H1 (cell line): Measurements from ENCODE around the gene MACROD2. TPM values are rescaled to one million over a fixed set of nuclear protein-coding genes. Genes with fewer than 3 reads are reported as not detected.

Source experiments
- ATF3 ChIP-seq: IDR thresholded peaks from 2 replicates; pipeline ENCODE4 v1.6.1; 2011; ENCODE audit warnings: low read depth, mild to moderate bottlenecking, low read length; ENCODE audit not compliant: insufficient read depth
- CHD7 ChIP-seq: fragments of 300-600 bp; sonication (generic); IDR thresholded peaks from 2 replicates; pipeline ENCODE4 v1.7.1; 2012; ENCODE audit warnings: low read length, moderate library complexity, mild to moderate bottlenecking, inconsistent platforms; ENCODE audit not compliant: insufficient replicate concordance
- FOSL1 ChIP-seq: IDR thresholded peaks from 2 replicates; pipeline ENCODE4 v1.6.1; 2011; ENCODE audit warnings: mild to moderate bottlenecking, low read depth, low read length, moderate library complexity; ENCODE audit not compliant: insufficient read depth
- GTF2F1 ChIP-seq: IDR thresholded peaks from 2 replicates; pipeline ENCODE4 v1.6.1; 2012; ENCODE audit warnings: low read depth, low read length, improper control_type of control experiment, borderline replicate concordance
- KDM5A ChIP-seq: fragments of 200-600 bp; IDR thresholded peaks from 2 replicates; pipeline ENCODE4 v1.7.1; 2012; ENCODE audit warnings: mild to moderate bottlenecking, low read length, inconsistent platforms, mixed read lengths
- MAFK ChIP-seq: IDR thresholded peaks from 2 replicates; pipeline ENCODE4 v1.6.1; 2012; ENCODE audit warnings: low read depth, mild to moderate bottlenecking, improper control_type of control experiment, low read length
- NRF1 ChIP-seq: IDR thresholded peaks from 2 replicates; pipeline ENCODE4 v1.6.1; 2011; ENCODE audit warnings: mild to moderate bottlenecking, low read depth, low read length, improper control_type of control experiment
- SIX5 ChIP-seq: IDR thresholded peaks from 2 replicates; pipeline ENCODE4 v1.6.1; 2011; ENCODE audit warnings: mild to moderate bottlenecking, low read depth, low read length
- USF2 ChIP-seq: IDR thresholded peaks from 2 replicates; pipeline ENCODE4 v1.6.1; 2011; ENCODE audit warnings: low read length, improper control_type of control experiment
- YY1 ChIP-seq: IDR thresholded peaks from 2 replicates; pipeline ENCODE4 v1.6.1; 2011; ENCODE audit warnings: low read depth, mild to moderate bottlenecking, low read length
- polyA plus RNA-seq, 7 experiments: library from polyadenylated mRNA; depleted of rRNA in 3 of 7; stranded (reverse) in 5 of 7; unstranded in 2 of 7; fragments of >200 nt in 5 of 7; fragments of 200-250 nt in 2 of 7; gene quantifications; 1 replicate in 5 of 7; 2 replicates in 1 of 7; 4 replicates in 1 of 7; pipeline versions ENCODE4 v1.2.1 to v1.2.3, GENCODE V29; 2011 to 2013; ENCODE audit warnings: missing spikeins in 2 of 7, mixed read lengths in 2 of 7
- total RNA-seq: library from RNA; stranded (reverse); fragmentation: NEBNext Ultra II Directional; extraction: Animal tissue kit (Norgen Biotek cat#: 25700); gene quantifications from 2 replicates; pipeline ENCODE4 v1.2.1, GENCODE V29; 2021

Gene MACROD2
- total and polyA plus RNA-seq, 2 of the 8 experiments (the other 6 are each of a cell fraction or from before 2014, with no cell fraction given) = 0.70 to 3.9 TPM

GRCh38 chr20:15342991-15343523 is 1347.7 kb downstream of the MACROD2 start (continued):
- TF ChIP-seq CHD7 (no peak), SIX5 (no peak), KDM5A (no peak), USF2 (no peak), YY1 (no peak), FOSL1 (no peak), GTF2F1 (no peak), MAFK (no peak), NRF1 (no peak), ATF3 (no peak)
